Kidney epithelial cell (primary cell): ENCODE measurements around the gene MYOZ1. TPM values are rescaled to one million over a fixed set of nuclear protein-coding genes. Genes with fewer than 3 reads are reported as not detected.
A peak's percentile ranks its signal among the peaks of the same experiment; 100 is the strongest.

Experiments
- DNase-seq: peaks from one replicate; pipeline ENCODE4 v3.0.0-alpha.2; 2010; ENCODE audit warnings: low read depth
- H3K27me3 ChIP-seq: 2 replicates; pipeline ENCODE4 v1.6.0; 2011; ENCODE audit warnings: low read length; ENCODE audit not compliant: control insufficient read depth, insufficient read depth
- H3K36me3 ChIP-seq: 2 replicates; pipeline ENCODE4 v1.5.1; 2011; ENCODE audit warnings: low read length; ENCODE audit not compliant: control insufficient read depth, insufficient read depth
- H3K4me3 ChIP-seq: 2 replicates; pipeline ENCODE4 v1.5.1; 2011; ENCODE audit warnings: low read depth, mild to moderate bottlenecking, control low read depth, low read length
- total RNA-seq: library from RNA; depleted of rRNA; stranded (reverse); fragments of >200 nt; gene quantifications from 2 replicates; pipeline ENCODE4 v1.2.3, GENCODE V29; 2015
- TF ChIP-seq, protein P1 (sequence below): IDR thresholded peaks from 2 replicates; pipeline ENCODE4 v1.5.1; 2011; ENCODE audit warnings: mild to moderate bottlenecking, moderate library complexity, low read length, control low read depth, inconsistent platforms; ENCODE audit not compliant: insufficient read depth, poor library complexity, severe bottlenecking

MYOZ1 gene
- total RNA-seq, 1 donor from 2014 or later, result 0.92 TPM

DNA sequence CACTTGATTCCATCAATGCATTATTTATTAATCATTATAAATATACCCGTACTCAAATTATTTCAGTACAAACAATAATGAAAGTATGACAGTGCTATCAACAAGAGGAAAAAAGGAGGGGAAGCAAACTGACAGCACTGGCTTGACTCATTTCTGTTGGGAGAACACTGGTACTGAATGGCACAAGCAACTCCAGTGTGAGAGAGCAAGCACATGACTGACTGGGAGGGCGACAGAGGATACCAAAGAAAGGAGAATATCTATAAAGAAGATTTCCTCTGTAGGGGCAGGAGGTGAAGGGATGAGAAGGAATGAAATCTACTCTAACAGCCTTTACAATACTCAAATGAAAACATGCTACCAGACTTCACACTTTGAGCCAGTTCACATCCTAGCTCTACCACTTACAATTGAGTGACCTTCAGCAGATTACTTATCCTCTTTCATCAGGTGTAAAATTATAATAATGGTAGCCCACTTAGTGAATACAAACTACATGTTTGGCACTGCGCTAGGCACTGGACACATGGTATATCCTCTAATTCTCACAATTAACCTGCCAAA is 51.6 kb downstream of the MYOZ1 start:
- DNase-seq, result no peak
- TF ChIP-seq, protein P1, sequence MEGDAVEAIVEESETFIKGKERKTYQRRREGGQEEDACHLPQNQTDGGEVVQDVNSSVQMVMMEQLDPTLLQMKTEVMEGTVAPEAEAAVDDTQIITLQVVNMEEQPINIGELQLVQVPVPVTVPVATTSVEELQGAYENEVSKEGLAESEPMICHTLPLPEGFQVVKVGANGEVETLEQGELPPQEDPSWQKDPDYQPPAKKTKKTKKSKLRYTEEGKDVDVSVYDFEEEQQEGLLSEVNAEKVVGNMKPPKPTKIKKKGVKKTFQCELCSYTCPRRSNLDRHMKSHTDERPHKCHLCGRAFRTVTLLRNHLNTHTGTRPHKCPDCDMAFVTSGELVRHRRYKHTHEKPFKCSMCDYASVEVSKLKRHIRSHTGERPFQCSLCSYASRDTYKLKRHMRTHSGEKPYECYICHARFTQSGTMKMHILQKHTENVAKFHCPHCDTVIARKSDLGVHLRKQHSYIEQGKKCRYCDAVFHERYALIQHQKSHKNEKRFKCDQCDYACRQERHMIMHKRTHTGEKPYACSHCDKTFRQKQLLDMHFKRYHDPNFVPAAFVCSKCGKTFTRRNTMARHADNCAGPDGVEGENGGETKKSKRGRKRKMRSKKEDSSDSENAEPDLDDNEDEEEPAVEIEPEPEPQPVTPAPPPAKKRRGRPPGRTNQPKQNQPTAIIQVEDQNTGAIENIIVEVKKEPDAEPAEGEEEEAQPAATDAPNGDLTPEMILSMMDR, result no peak

DNA sequence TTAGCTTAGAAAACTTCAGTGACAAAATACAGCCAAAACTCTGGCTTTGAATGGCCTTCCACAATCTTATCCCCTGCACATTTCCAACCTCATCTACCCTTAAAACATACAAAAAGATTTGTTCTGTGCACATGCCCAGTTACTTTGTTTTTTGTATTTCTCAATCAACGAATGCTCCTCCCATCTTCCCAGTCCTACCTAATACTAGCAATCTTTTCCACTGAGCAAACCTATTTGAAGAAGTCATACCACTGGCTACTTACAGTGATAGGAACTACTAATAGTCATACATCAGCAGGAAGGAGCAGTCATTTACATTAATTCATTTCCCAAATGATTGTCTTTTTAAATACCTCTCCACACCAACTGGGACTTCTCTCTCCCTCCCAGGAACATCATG is 52.6 kb downstream of the MYOZ1 start:
- TF ChIP-seq, protein P1, result no peak
- DNase-seq, result no peak
- Histone ChIP-seq H3K27me3 (no peaks in the 10 kb centered on the region), H3K36me3 (no peaks in the 10 kb centered on the region), H3K4me3 (peak overlapping the region; percentile 27)

More for the DNA sequence above, 51.6 kb downstream of the MYOZ1 start:
- Histone ChIP-seq H3K36me3 (no peaks in the 10 kb centered on the region), H3K27me3 (no peaks in the 10 kb centered on the region), H3K4me3 (peak overlapping the region; percentile 3)

DNA sequence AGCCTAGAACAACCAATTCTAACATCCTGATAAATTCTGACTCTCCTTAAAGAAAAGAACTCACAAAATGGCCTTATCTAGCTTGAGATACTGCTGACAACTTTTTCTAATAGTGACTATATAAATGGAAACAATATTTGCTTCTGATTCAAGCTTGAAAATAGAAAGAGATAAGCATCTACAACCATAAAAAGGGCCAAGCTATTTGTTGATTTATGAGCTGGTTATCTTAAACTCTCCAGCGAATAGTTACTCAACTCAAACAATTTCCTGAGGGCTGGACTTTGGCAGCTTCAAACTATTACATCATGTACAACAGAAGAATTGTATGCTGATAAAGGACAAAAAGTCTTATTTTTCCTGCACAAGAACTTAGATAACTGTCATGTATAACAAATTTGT is 54.7 kb downstream of the MYOZ1 start:
- DNase-seq, result no peak
- Histone ChIP-seq H3K4me3 (no peak overlapping the region), H3K27me3 (no peaks in the 10 kb centered on the region), H3K36me3 (no peaks in the 10 kb centered on the region)
- TF ChIP-seq, protein P1, result no peak

DNA sequence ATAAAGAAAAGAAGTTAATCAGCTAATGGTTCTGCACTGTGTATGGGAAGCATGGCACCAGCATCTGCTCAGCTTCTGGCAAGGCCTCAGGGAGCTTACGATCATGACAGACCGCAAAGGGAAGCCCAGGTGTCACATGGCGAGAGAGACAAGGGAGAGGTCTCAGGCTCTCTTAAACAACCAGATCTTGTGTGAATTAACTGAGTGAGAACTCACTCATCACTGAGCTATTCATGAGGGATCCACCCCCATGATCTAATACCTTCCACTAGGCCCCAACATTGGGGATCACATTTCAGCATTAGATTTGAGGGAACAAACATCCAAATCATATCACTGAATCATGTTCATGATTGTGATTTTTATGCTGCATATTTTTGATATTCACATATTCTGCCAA is 55.9 kb downstream of the MYOZ1 start:
- TF ChIP-seq, protein P1, result no peak
- Histone ChIP-seq H3K4me3 (no peak overlapping the region), H3K36me3 (no peaks in the 10 kb centered on the region), H3K27me3 (no peaks in the 10 kb centered on the region)
- DNase-seq, result no peak

DNA sequence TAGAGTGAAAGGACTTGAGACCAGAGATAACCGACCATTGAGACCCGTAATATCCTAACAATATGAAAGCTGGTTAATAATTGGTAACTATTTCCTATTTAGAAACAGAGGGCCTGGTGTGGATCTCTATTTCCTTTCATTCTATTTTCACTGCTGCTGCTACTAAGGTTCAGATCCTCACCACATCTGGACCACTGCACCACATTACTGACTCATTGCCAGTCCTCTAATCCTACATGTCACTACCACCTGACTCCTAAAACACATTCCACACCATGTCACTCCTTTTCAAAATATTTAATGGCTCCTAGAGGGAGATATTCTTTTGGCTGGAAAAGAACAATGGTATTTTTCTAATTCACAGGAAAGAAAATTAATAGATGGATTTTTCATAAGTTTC is 56.5 kb downstream of the MYOZ1 start:
- peak; percentile 53 for DNase-seq
- TF ChIP-seq, protein P1, result no peak
- Histone ChIP-seq H3K36me3 (no peaks in the 10 kb centered on the region), H3K4me3 (no peak overlapping the region), H3K27me3 (no peaks in the 10 kb centered on the region)

DNA sequence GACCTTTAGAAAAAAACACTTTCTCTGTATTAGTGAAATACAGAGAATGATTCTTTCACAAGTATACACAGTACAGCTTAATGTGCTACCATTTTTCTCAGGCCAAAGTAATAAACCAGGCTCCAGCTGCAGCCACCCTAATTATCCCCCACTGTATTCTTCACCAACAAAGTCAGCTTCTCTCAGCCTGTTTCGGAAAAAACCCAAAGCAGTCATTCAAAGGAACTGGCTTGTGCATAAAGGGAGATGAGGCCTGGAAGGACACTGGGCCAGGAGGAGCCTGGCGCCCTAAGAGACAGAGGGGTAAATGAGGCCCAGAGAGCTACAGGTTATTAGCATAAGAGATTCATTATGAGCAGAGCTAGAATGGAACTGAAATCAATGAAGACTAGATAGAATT is 59.4 kb downstream of the MYOZ1 start:
- Histone ChIP-seq H3K36me3 (no peaks in the 10 kb centered on the region), H3K27me3 (no peaks in the 10 kb centered on the region), H3K4me3 (no peak overlapping the region)
- no peak for DNase-seq
- TF ChIP-seq, protein P1, result no peak
